Measurements from ENCODE around the gene TMX4.

Gene TMX4

DNA sequence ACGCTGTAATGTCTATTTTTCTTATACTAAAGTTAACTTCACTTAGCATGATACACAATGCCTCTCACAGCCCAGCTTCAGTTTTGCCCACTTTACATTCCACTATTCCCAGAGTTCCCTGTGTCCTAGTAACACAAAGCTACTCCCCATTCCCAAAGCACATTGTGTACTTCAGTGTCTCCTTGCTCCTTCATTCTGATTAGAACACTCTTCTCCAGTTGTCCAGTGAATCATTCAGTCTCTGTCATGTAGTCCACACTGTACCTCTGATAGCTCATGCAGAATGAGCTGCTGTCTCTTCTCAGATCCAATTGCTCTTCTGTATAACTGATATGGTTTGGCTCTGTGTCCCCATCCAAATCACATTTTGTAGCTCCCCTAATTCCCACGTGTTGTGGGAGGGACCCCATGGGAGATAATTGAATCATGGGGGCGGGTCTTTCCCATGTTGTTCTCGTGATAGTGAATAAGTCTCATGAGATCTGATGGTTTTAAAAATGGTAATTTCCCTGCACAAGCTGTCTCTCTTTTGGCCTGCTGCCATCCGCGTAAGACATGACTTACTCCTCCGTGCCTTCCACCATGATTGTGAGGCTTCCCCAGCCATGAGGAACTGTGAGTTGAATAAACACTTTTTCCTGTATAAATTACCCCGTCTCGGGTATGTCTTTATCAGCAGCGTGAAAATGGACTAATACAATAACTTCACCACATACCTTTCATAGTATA lies 2.1 kb upstream of the TMX4 start:
- peaks cover 12% of the 10 kb centered on the region for H3K4me1 Mint-ChIP-seq
- TF ChIP-seq, protein P1, sequence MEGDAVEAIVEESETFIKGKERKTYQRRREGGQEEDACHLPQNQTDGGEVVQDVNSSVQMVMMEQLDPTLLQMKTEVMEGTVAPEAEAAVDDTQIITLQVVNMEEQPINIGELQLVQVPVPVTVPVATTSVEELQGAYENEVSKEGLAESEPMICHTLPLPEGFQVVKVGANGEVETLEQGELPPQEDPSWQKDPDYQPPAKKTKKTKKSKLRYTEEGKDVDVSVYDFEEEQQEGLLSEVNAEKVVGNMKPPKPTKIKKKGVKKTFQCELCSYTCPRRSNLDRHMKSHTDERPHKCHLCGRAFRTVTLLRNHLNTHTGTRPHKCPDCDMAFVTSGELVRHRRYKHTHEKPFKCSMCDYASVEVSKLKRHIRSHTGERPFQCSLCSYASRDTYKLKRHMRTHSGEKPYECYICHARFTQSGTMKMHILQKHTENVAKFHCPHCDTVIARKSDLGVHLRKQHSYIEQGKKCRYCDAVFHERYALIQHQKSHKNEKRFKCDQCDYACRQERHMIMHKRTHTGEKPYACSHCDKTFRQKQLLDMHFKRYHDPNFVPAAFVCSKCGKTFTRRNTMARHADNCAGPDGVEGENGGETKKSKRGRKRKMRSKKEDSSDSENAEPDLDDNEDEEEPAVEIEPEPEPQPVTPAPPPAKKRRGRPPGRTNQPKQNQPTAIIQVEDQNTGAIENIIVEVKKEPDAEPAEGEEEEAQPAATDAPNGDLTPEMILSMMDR (IDR thresholded peaks at IDR 0.05) = no peak
- no peak overlapping the region for H3K4me3 Mint-ChIP-seq
- no peaks in the 10 kb centered on the region for H3K36me3 Mint-ChIP-seq (ENCODE audit: low read depth)
- H3K27ac Mint-ChIP-seq = no peak overlapping the region
- H3K27me3 Mint-ChIP-seq (ENCODE audit: low read depth, poor library complexity) = peaks cover 3% of the 10 kb centered on the region
- no peaks in the 10 kb centered on the region for H3K9me3 Mint-ChIP-seq
- DNase-seq = no peak

DNA sequence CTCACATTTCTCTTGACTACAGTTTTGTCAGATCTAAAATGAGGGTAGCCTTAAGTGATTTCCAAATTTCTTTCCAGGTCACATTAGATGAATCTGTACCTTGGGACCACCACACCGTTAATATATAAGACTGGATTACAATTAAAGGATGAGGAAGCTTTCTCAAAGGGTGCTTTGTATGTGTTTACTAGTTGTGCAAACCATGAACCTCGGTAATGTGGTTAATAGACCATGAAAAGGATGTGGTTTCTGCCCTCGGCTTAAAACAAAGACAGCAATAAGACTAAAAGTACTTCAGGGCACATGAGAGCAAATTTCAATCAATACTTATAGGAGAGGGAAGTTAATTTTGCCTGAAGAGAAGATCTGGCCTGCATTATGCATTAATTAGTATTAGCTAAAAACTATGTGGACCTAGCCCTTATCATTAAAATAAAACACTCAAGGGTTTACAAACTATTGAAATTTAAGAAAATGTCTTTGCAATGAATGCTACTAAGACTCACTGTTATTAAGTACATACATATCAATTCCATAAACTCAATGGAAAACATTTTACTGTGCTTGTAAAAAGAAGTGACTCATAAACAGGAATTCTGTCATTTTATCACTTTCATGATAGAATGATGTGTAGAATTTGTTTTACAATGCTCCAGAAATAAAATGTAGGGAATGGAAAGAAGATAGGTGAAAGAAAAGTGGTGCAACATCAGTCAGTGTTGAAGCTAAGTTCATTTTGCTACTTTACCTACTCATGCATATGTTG lies 936 bp upstream of the TMX4 start:
- Mint-ChIP-seq H3K4me3 (no peak overlapping the region), H3K4me1 (peaks cover 12% of the 10 kb centered on the region), H3K27ac (no peak overlapping the region), H3K36me3 (ENCODE audit: low read depth) (no peaks in the 10 kb centered on the region), H3K27me3 (ENCODE audit: low read depth, poor library complexity) (peaks cover 3% of the 10 kb centered on the region), H3K9me3 (no peaks in the 10 kb centered on the region)
- TF ChIP-seq, protein P1 (IDR thresholded peaks at IDR 0.05) = no peak
- DNase-seq = no peak

DNA sequence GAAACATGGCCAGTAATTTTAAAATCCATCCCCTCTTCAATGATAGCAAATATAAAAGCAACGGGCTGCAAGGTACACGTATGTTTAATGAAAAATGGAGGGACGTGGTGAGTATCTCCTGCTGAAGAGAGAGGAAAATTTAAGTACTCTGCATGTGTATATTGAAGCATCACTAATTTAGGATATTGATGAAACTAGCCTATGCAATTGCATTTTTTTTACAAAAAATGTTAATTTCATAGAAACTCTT lies 362 bp upstream of the TMX4 start:
- Mint-ChIP-seq H3K27ac (peak overlapping the region; percentile 99), H3K4me3 (no peak overlapping the region), H3K4me1 (peaks cover 12% of the 10 kb centered on the region), H3K9me3 (no peaks in the 10 kb centered on the region), H3K36me3 (ENCODE audit: low read depth) (no peaks in the 10 kb centered on the region), H3K27me3 (ENCODE audit: low read depth, poor library complexity) (peaks cover 3% of the 10 kb centered on the region)
- TF ChIP-seq, protein P1 (IDR thresholded peaks at IDR 0.05) = no peak
- no peak for DNase-seq

DNA sequence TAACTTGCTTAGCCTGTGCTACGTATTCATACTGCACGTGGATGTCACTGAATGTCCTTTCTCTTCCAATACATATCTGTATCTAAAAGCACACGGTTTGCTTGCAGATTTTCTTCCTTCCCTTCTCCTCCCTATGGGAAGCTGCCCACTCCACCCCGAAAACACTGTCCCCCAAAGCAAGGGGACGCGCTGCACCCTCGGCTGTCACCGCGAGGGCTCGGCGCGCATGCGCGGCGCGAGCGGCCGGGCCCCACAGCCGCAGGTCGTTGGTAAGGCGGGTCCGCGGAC lies 659 bp downstream of the TMX4 start:
- TF ChIP-seq, protein P1 (IDR thresholded peaks at IDR 0.05) = no peak
- H3K4me3 Mint-ChIP-seq = peak overlapping the region; percentile 92
- peak; percentile 69 for DNase-seq
- H3K9me3 Mint-ChIP-seq = no peaks in the 10 kb centered on the region
- H3K4me1 Mint-ChIP-seq = peaks cover 12% of the 10 kb centered on the region
- no peaks in the 10 kb centered on the region for H3K36me3 Mint-ChIP-seq (ENCODE audit: low read depth)
- H3K27me3 Mint-ChIP-seq (ENCODE audit: low read depth, poor library complexity) = peaks cover 3% of the 10 kb centered on the region
- no peak overlapping the region for H3K27ac Mint-ChIP-seq

DNA sequence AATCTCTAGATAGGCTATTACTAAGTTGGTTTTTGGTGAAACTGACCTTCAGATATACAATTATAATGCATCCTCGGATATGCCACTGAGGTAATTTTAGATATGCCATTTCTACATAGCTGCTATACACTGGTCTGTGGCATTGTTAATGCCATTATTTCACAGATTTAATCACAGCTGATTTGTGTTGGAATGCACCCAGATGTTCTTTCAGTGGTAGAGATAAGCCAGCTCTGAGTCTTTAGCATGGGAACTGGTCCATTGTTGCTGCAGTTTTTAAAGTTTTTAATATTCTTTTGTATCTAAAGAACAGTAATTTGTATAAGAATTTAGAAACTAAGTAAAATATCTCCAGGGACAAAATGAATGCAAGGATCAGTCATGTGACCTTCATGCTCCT lies 6.8 kb downstream of the TMX4 start:
- H3K36me3 Mint-ChIP-seq (ENCODE audit: low read depth) = peaks cover 7% of the 10 kb centered on the region
- no peak overlapping the region for H3K27ac Mint-ChIP-seq
- H3K9me3 Mint-ChIP-seq = no peaks in the 10 kb centered on the region
- TF ChIP-seq, protein P1 (IDR thresholded peaks at IDR 0.05) = no peak
- DNase-seq = no peak
- no peak overlapping the region for H3K4me3 Mint-ChIP-seq
- H3K4me1 Mint-ChIP-seq = peaks cover under 1% of the 10 kb centered on the region
- no peaks in the 10 kb centered on the region for H3K27me3 Mint-ChIP-seq (ENCODE audit: low read depth, poor library complexity)

DNA sequence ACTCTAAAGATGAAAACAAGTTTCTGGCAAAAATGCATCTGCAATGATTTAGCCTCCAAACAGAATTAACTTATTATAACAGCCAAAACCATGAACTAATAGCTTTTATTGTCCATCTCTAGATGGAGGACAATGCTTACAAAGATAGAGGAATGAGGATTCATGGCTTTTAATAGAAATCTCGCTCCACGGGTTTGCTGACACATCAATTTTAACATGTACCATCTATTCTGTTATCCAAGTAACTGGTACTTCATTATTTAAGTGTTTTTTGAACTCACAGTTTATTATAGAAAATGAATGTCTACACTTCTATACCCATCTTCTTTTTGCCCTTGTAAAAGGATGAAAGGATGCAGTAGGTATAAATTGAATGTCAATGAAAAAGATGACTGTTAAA lies 10.8 kb downstream of the TMX4 start:
- no peaks in the 10 kb centered on the region for H3K27me3 Mint-ChIP-seq (ENCODE audit: low read depth, poor library complexity)
- TF ChIP-seq, protein P1 (IDR thresholded peaks at IDR 0.05) = no peak
- no peak overlapping the region for H3K27ac Mint-ChIP-seq
- H3K36me3 Mint-ChIP-seq (ENCODE audit: low read depth) = peaks cover 15% of the 10 kb centered on the region
- H3K4me3 Mint-ChIP-seq = no peak overlapping the region
- DNase-seq = no peak
- H3K9me3 Mint-ChIP-seq = no peaks in the 10 kb centered on the region
- no peaks in the 10 kb centered on the region for H3K4me1 Mint-ChIP-seq
